NCI-H128 (cell line): Measurements from ENCODE around the gene GTF2H1.
A peak's percentile ranks its signal among the peaks of the same experiment; 100 is the strongest.

Experiments used
- DNase-seq: peaks from one replicate; lab custom pipeline; 2025; ENCODE audit not compliant: unreplicated experiment; lab: John Stamatoyannopoulos, UW

The GTF2H1 gene

GRCh38 chr11:18321969-18322711, at the start of gene GTF2H1, which contains the start of gene HPS5:
Gene GTF2H1, plus strand, starts transcription at chr11:18322567. Its CDS starts 10,508 bp downstream, at chr11:18333075.
Gene HPS5, minus strand, starts transcription at chr11:18322140. Its CDS starts 4,282 bp downstream, at chr11:18317858.
- peak; percentile 95 for DNase-seq

- no peak for DNase-seq
Observed at GRCh38 chr11:18277565-18278271, 44.6 kb upstream of the GTF2H1 start.

- no peak for DNase-seq
Observed at GRCh38 chr11:18280438-18281045, 41.8 kb upstream of the GTF2H1 start.

GRCh38 chr11:18282626-18283025, 39.7 kb upstream of the GTF2H1 start:
- DNase-seq = no peak

- DNase-seq = no peak
Observed at GRCh38 chr11:18285841-18286240, 36.5 kb upstream of the GTF2H1 start.

GRCh38 chr11:18288911-18289310, 33.5 kb upstream of the GTF2H1 start:
- DNase-seq = no peak

- no peak for DNase-seq
Observed at GRCh38 chr11:18294862-18295261, 27.5 kb upstream of the GTF2H1 start.

- no peak for DNase-seq
Observed at GRCh38 chr11:18295316-18295715, 27.1 kb upstream of the GTF2H1 start.

GRCh38 chr11:18299721-18300120, 22.6 kb upstream of the GTF2H1 start:
- DNase-seq = no peak

- DNase-seq = no peak
Observed at GRCh38 chr11:18304745-18305144, 17.6 kb upstream of the GTF2H1 start.

- DNase-seq = no peak
Observed at GRCh38 chr11:18307461-18308139, 14.8 kb upstream of the GTF2H1 start.

- DNase-seq = no peak
Observed at GRCh38 chr11:18308242-18308641, 14.1 kb upstream of the GTF2H1 start.

GRCh38 chr11:18309691-18310090, 12.7 kb upstream of the GTF2H1 start:
- no peak for DNase-seq

GRCh38 chr11:18310800-18311340, 11.5 kb upstream of the GTF2H1 start:
- no peak for DNase-seq

GRCh38 chr11:18312012-18312411, 10.4 kb upstream of the GTF2H1 start:
- no peak for DNase-seq

- DNase-seq = no peak
Observed at GRCh38 chr11:18312663-18313420, 9.5 kb upstream of the GTF2H1 start.

- no peak for DNase-seq
Observed at GRCh38 chr11:18313965-18314763, 8.2 kb upstream of the GTF2H1 start.

GRCh38 chr11:18314784-18315523, 7.4 kb upstream of the GTF2H1 start:
- DNase-seq = no peak

GRCh38 chr11:18315893-18316292, 6.5 kb upstream of the GTF2H1 start:
- DNase-seq = no peak
